GM12874 (cell line): ENCODE data around the gene CLEC2L.
A peak's percentile ranks its signal among the peaks of the same experiment; 100 is the strongest.

ENCODE experiments used
- CTCF ChIP-seq: IDR thresholded peaks from 2 replicates; pipeline ENCODE4 v1.5.1; 2011; ENCODE audit warnings: low read depth, mild to moderate bottlenecking, control low read depth, low read length, moderate library complexity; ENCODE audit not compliant: insufficient read depth

Gene CLEC2L

GRCh38 chr7:139500770-139501138, 22.7 kb upstream of the CLEC2L start:
- no peak for TF ChIP-seq CTCF

GRCh38 chr7:139502226-139502625, 21.3 kb upstream of the CLEC2L start:
- TF ChIP-seq CTCF: no peak

GRCh38 chr7:139505563-139505962, 17.9 kb upstream of the CLEC2L start:
- TF ChIP-seq CTCF: peak; percentile 59

GRCh38 chr7:139509535-139509934, 13.9 kb upstream of the CLEC2L start:
- TF ChIP-seq CTCF: no peak

GRCh38 chr7:139511315-139511714, 12.2 kb upstream of the CLEC2L start:
- TF ChIP-seq CTCF: no peak

GRCh38 chr7:139515266-139515665, 8.2 kb upstream of the CLEC2L start:
- TF ChIP-seq CTCF: no peak

- TF ChIP-seq CTCF: no peak
Observed at GRCh38 chr7:139521439-139521838, 2.0 kb upstream of the CLEC2L start.

GRCh38 chr7:139522830-139523198, 671 bp upstream of the CLEC2L start:
- TF ChIP-seq CTCF: no peak
